GM12892 (cell line): ENCODE measurements around the gene BRI3BP.

Experiments used
- POLR2A ChIP-seq: IDR thresholded peaks from 2 replicates; pipeline ENCODE4 v1.6.1; 2011; ENCODE audit warnings: low read depth, low read length, control low read depth
- POLR2AphosphoS5 ChIP-seq: IDR thresholded peaks from 2 replicates; pipeline ENCODE4 v1.6.1; 2011; ENCODE audit warnings: low read depth, low read length, control low read depth

- TF ChIP-seq POLR2A = no peak
- TF ChIP-seq POLR2AphosphoS5 = no peak
These were observed 74.9 kb downstream of the BRI3BP start for GRCh38 chr12:125068391-125068790.
